Measurements from ENCODE around the gene TMEM254.

- TF ChIP-seq CTCF (conservative IDR thresholded peaks at IDR 0.05; ENCODE audit: low read depth in 2 of 2), result no peak
- no peak for TF ChIP-seq POLR2AphosphoS5 (IDR thresholded peaks at IDR 0.05; ENCODE audit: low read depth)
Observed at GRCh38 chr10:80094231-80094630, 15.8 kb downstream of the TMEM254 start.
